Measurements from ENCODE around the gene FERMT3. TPM values are rescaled to one million over a fixed set of nuclear protein-coding genes. Genes with fewer than 3 reads are reported as not detected.

The FERMT3 gene
- total and polyA plus RNA-seq, 2 of the 13 experiments (the other 11 are each of a cell fraction or from before 2014, with no cell fraction given): 0.29 TPM; not detected in 1

- TF ChIP-seq ZBTB44 (CRISPR knock-in tag; IDR thresholded peaks at IDR 0.05) (no peak), HDAC6 (IDR thresholded peaks at IDR 0.05; ENCODE audit: low read depth, low read length) (no peak), HOXA5 (CRISPR knock-in tag; IDR thresholded peaks at IDR 0.05) (0 out of 2 replicates have a peak, but pooled peaks have one; percentile 26), PHF8 (CRISPR knock-in tag; IDR thresholded peaks at IDR 0.05) (0 out of 2 replicates have a peak, but pooled peaks have one; percentile 32), CEBPG (CRISPR knock-in tag; IDR thresholded peaks at IDR 0.05) (no peak), PCBP1 (IDR thresholded peaks at IDR 0.05; ENCODE audit: borderline replicate concordance, low read depth, low read length) (no peak), ZNF18 (CRISPR knock-in tag; IDR thresholded peaks at IDR 0.05; ENCODE audit: insufficient replicate concordance) (no peak), ZBTB14 (CRISPR knock-in tag; IDR thresholded peaks at IDR 0.05) (0 out of 2 replicates have a peak, but pooled peaks have one; percentile 2), TRIM24 (CRISPR knock-in tag; IDR thresholded peaks at IDR 0.05) (no peak), RXRA (CRISPR knock-in tag; IDR thresholded peaks at IDR 0.05) (no peak), PITX1 (CRISPR knock-in tag; IDR thresholded peaks at IDR 0.05) (no peak), TBL1XR1 (IDR thresholded peaks at IDR 0.05; ENCODE audit: borderline replicate concordance, low read length, partially characterized antibody) (no peak), KLF16 (CRISPR knock-in tag; IDR thresholded peaks at IDR 0.05) (no peak), NFYC (CRISPR knock-in tag; IDR thresholded peaks at IDR 0.05) (no peak), ZFY (CRISPR knock-in tag; IDR thresholded peaks at IDR 0.05) (peak; percentile 41; the same call in 1 of the 2 replicates), TAF1 (CRISPR knock-in tag; IDR thresholded peaks at IDR 0.05) (no peak), ZNF644 (CRISPR knock-in tag; IDR thresholded peaks at IDR 0.05; ENCODE audit: low read depth) (no peak), PHF5A (CRISPR knock-in tag; IDR thresholded peaks at IDR 0.05; ENCODE audit: low read depth, unreplicated experiment) (no peak), ZNF234 (CRISPR knock-in tag; conservative IDR thresholded peaks at IDR 0.05) (no peak), MTERF4 (CRISPR knock-in tag; IDR thresholded peaks at IDR 0.05) (0 out of 2 replicates have a peak, but pooled peaks have one; percentile 17), ARNTL (CRISPR knock-in tag; IDR thresholded peaks at IDR 0.05) (no peak), ZBTB3 (CRISPR knock-in tag; IDR thresholded peaks at IDR 0.05; ENCODE audit: borderline replicate concordance, low read depth) (no peak), ZNF776 (CRISPR knock-in tag; IDR thresholded peaks at IDR 0.05) (0 out of 2 replicates have a peak, but pooled peaks have one; percentile 38)
Observed at GRCh38 chr11:64186492-64187165, 19.9 kb upstream of the FERMT3 start (continued).
